ENCODE results near the gene UTRN. TPM values are rescaled to one million over a fixed set of nuclear protein-coding genes. Genes with fewer than 3 reads are reported as not detected.

The UTRN gene
- total and polyA plus RNA-seq, 10 of the 15 experiments (the other 5 are each of a cell fraction or from before 2014, with no cell fraction given), result 1.6 to 52.6 (median 25.5) TPM

- TF ChIP-seq EED (IDR thresholded peaks at IDR 0.05; ENCODE audit: low read depth) (no peak), SRF (IDR thresholded peaks at IDR 0.05; ENCODE audit: low read depth in 2 of 2, low read length in 2 of 2) (no peak), POLR2AphosphoS2 (IDR thresholded peaks at IDR 0.05; ENCODE audit: low read depth, low read length) (no peak), KLF5 (IDR thresholded peaks at IDR 0.05; ENCODE audit: partially characterized antibody) (no peak), HDGF (IDR thresholded peaks at IDR 0.05) (no peak), ZNF207 (IDR thresholded peaks at IDR 0.05; ENCODE audit: borderline replicate concordance) (no peak), USF1 (IDR thresholded peaks at IDR 0.05; ENCODE audit: borderline replicate concordance, extremely low read length, insufficient read depth, low read depth, low read length) (no peak), RCOR1 (conservative IDR thresholded peaks at IDR 0.05; ENCODE audit: low read depth, low read length) (no peak), FOS (IDR thresholded peaks at IDR 0.05; ENCODE audit: borderline replicate concordance, extremely low read depth, insufficient read length) (no peak), SMARCA5 (IDR thresholded peaks at IDR 0.05) (no peak), JUNB (IDR thresholded peaks at IDR 0.05) (no peak), ZNF217 (IDR thresholded peaks at IDR 0.05) (no peak)
Observed at GRCh38 chr6:144277174-144277573, 8.0 kb upstream of the UTRN start (continued).

- FAIRE-seq (no peak), DNase-seq (ENCODE audit: low read depth, low spot score) (no peak), ATAC-seq (no peak)
- H4K20me1 ChIP-seq (ENCODE audit: control insufficient read depth, insufficient read depth), result no peaks in the 10 kb centered on the region
- intact Hi-C loops (cut with micrococcal nuclease; ENCODE audit: unreplicated experiment), result no loop called here
- no peaks in the 10 kb centered on the region for H3K36me3 ChIP-seq (ENCODE audit: control insufficient read depth in 2 of 2, insufficient read depth in 2 of 2, low read length in 1 of 2)
- no peak overlapping the region for H3K9ac ChIP-seq (ENCODE audit: control insufficient read depth, insufficient read depth, low read length)
- in situ Hi-C loops (cut with MboI), result no loop called here
- H3K79me2 ChIP-seq (ENCODE audit: control insufficient read depth, insufficient read depth, low read length), result no peaks in the 10 kb centered on the region
- no peak overlapping the region for H3K27ac ChIP-seq (ENCODE audit: control insufficient read depth, insufficient read depth)
- H3K27me3 ChIP-seq (replicated peaks in 1 of 2; ENCODE audit: control insufficient read depth in 2 of 2, insufficient read depth in 2 of 2, low read length in 1 of 2), result no peaks in the 10 kb centered on the region
- H2AFZ ChIP-seq (ENCODE audit: control insufficient read depth, low read depth, low read length), result no peak overlapping the region
- WGBS (ENCODE audit: insufficient coverage, insufficient replicate concordance, low lambda C conversion rate, missing lambda C conversion rate), result 40% methylated on average over 8 of the region's 8 CpGs
- CTCF ChIA-PET, result no interaction called here
- SMC1A ChIA-PET (ENCODE audit: uncharacterized antibody, unreplicated experiment), result interaction anchor here (1.1 kb wide), 1 partner anchor 9 kb away, joined by 3 read pairs; no protein-coding TSS in a partner anchor
- POLR2A ChIA-PET, result interaction anchor here (1.1 kb wide), 1 partner anchor 17 kb away, joined by 6 read pairs; no protein-coding TSS in a partner anchor
- no peak overlapping the region for H3K4me2 ChIP-seq (ENCODE audit: control insufficient read depth, insufficient read depth)
- RAD21 ChIA-PET (ENCODE audit: unreplicated experiment), result no interaction called here
- no peaks in the 10 kb centered on the region for H3K4me1 ChIP-seq (ENCODE audit: control insufficient read depth, insufficient read depth, low read length)
- H3K9me3 ChIP-seq (replicated peaks; ENCODE audit: control insufficient read depth, insufficient read depth, low read length), result no peaks in the 10 kb centered on the region
- H3K4me3 ChIP-seq, result no peak overlapping the region
- BruUV-seq (replicated peaks), result no TSS peak
- no peak for TF ChIP-seq CTCF (IDR thresholded peaks at IDR 0.05 in 2 of 3, conservative IDR thresholded peaks at IDR 0.05 in 1 of 3; ENCODE audit: control insufficient read depth in 2 of 3, extremely low read depth in 1 of 3, insufficient read depth in 1 of 3, low read depth in 3 of 3, low read length in 3 of 3)
- TF ChIP-seq ATF3 (IDR thresholded peaks at IDR 0.05; ENCODE audit: borderline replicate concordance, extremely low read depth, low read depth, low read length), result no peak
- TF ChIP-seq HDAC6 (IDR thresholded peaks at IDR 0.05; ENCODE audit: unreplicated experiment), result no peak
- TF ChIP-seq NBN (IDR thresholded peaks at IDR 0.05), result no peak
- no peak for TF ChIP-seq CEBPZ (IDR thresholded peaks at IDR 0.05; ENCODE audit: low read depth, low read length)
- TF ChIP-seq SUZ12 (IDR thresholded peaks at IDR 0.05; ENCODE audit: unreplicated experiment), result no peak
Observed at GRCh38 chr6:144277605-144278227, 7.4 kb upstream of the UTRN start.

Data from GM12878 (cell line).